Mammary epithelial cell (primary cell): ENCODE measurements around the gene BCAS3.

ENCODE experiments used
- CTCF ChIP-seq, 2 donors: IDR thresholded peaks in 1 of 2; conservative IDR thresholded peaks in 1 of 2; 2 replicates each; pipeline ENCODE4 v1.5.1; 2011 to 2012; ENCODE audit warnings: inconsistent platforms in 2 of 2, low read length in 2 of 2, mild to moderate bottlenecking in 2 of 2, control low read depth in 1 of 2, low read depth in 1 of 2; ENCODE audit not compliant: insufficient read depth in 1 of 2; ENCODE audit errors: extremely low read depth in 1 of 2
- EZH2 ChIP-seq: IDR thresholded peaks from 2 replicates; pipeline ENCODE4 v1.6.1; 2012; ENCODE audit warnings: low read length, inconsistent platforms, borderline replicate concordance

GRCh38 chr17:61188081-61188480, 510.4 kb downstream of the BCAS3 start:
- no peak for TF ChIP-seq CTCF (conservative IDR thresholded peaks at IDR 0.05 in 1 of 2, IDR thresholded peaks at IDR 0.05 in 1 of 2; ENCODE audit: extremely low read depth in 1 of 2, insufficient read depth in 1 of 2, low read depth in 1 of 2, low read length in 2 of 2)
- no peak for TF ChIP-seq EZH2
